H1 (cell line): ENCODE data around the gene IVNS1ABP. TPM values are rescaled to one million over a fixed set of nuclear protein-coding genes. Genes with fewer than 3 reads are reported as not detected.

Source experiments
- CTCF ChIA-PET: fragments of 300-600 bp; sonication (Branson Sonifier 250); formaldehyde crosslinking; loops from one replicate; lab custom pipeline; 2021; ENCODE audit not compliant: partially characterized antibody; lab: Charles Lee
- POLR2A ChIA-PET: fragments of 300-600 bp; sonication (Branson Sonifier 250); formaldehyde crosslinking; loops from one replicate; lab custom pipeline; 2021; ENCODE audit warnings: inconsistent platforms; ENCODE audit not compliant: partially characterized antibody; lab: Charles Lee
- DNase-seq, 2 experiments: peaks; one replicate each; pipeline versions ENCODE4 v3.0.0 to v3.0.0-alpha.2; 2010 to 2022; ENCODE audit warnings: low spot score in 2 of 2, low read depth in 1 of 2, mixed read lengths in 1 of 2
- FAIRE-seq: peaks from 2 replicates; lab custom pipeline; 2011; peaks lifted over from hg19 to GRCh38; lab: Jason Lieb, UNC
- H2AFZ ChIP-seq: 2 replicates; pipeline ENCODE4 v1.8.1; 2012; ENCODE audit warnings: low read length, inconsistent platforms
- H2AK5ac ChIP-seq: 2 replicates; pipeline ENCODE4 v1.6.1; 2013; ENCODE audit warnings: low read depth, low read length
- H2BK120ac ChIP-seq: replicated peaks from 2 replicates; pipeline ENCODE3; 2013; ENCODE audit warnings: low read depth, low read length, inconsistent platforms
- H2BK12ac ChIP-seq: 2 replicates; pipeline ENCODE4 v1.6.1; 2013; ENCODE audit warnings: low read depth, low read length
- H2BK15ac ChIP-seq: 2 replicates; pipeline ENCODE4 v1.6.1; 2013; ENCODE audit warnings: low read length
- H2BK20ac ChIP-seq: 2 replicates; pipeline ENCODE4 v1.6.1; 2013; ENCODE audit warnings: low read length
- H2BK5ac ChIP-seq: 2 replicates; pipeline ENCODE4 v1.6.1; 2013; ENCODE audit warnings: low read depth, low read length
- H3K14ac ChIP-seq: 2 replicates; pipeline ENCODE4 v1.6.1; 2013; ENCODE audit warnings: inconsistent platforms; ENCODE audit not compliant: insufficient read length
- H3K18ac ChIP-seq: 2 replicates; pipeline ENCODE4 v1.6.1; 2013; ENCODE audit warnings: low read length; ENCODE audit errors: extremely low read depth
- H3K23ac ChIP-seq: 2 replicates; pipeline ENCODE4 v1.6.1; 2013; ENCODE audit warnings: inconsistent platforms; ENCODE audit not compliant: insufficient read length
- H3K23me2 ChIP-seq: 2 replicates; pipeline ENCODE4 v1.6.1; 2013; ENCODE audit warnings: low read depth, low read length
- H3K27ac ChIP-seq: 2 replicates; pipeline ENCODE4 v1.6.1; 2011; ENCODE audit warnings: low read depth, low read length, inconsistent platforms
- H3K27me3 ChIP-seq, 4 experiments: replicated peaks in 1 of 4; 1 replicate in 1 of 4; 2 replicates in 3 of 4; pipeline versions ENCODE4 v1.6.1 to v1.8.1; 2011 to 2013; ENCODE audit warnings: low read length in 3 of 4, mild to moderate bottlenecking in 3 of 4, inconsistent platforms in 2 of 4, mixed read lengths in 2 of 4, moderate library complexity in 1 of 4; ENCODE audit not compliant: control insufficient read depth in 3 of 4, insufficient read depth in 3 of 4; ENCODE audit errors: extremely low read depth in 1 of 4
- H3K36me3 ChIP-seq, 4 experiments: 2 replicates each; pipeline versions ENCODE4 v1.6.1 to v1.8.1; 2011 to 2013; ENCODE audit warnings: mild to moderate bottlenecking in 4 of 4, low read length in 3 of 4, moderate library complexity in 2 of 4, control low read depth in 1 of 4, inconsistent platforms in 1 of 4; ENCODE audit not compliant: insufficient read depth in 4 of 4, control insufficient read depth in 2 of 4
- H3K4ac ChIP-seq: replicated peaks from 2 replicates; pipeline ENCODE3; 2013; ENCODE audit warnings: low read length, low read depth, mixed read lengths, inconsistent platforms; ENCODE audit not compliant: insufficient read length
- H3K4me1 ChIP-seq, 4 experiments: replicated peaks in 1 of 4; 1 replicate in 1 of 4; 2 replicates in 3 of 4; pipeline versions ENCODE4 v1.6.1 to v1.8.1; 2011 to 2013; ENCODE audit warnings: low read length in 3 of 4, inconsistent platforms in 2 of 4, mixed read lengths in 1 of 4; ENCODE audit not compliant: insufficient read depth in 4 of 4, control insufficient read depth in 3 of 4
- H3K4me2 ChIP-seq, 2 experiments: 2 replicates each; pipeline versions ENCODE4 v1.6.1 to v1.8.1; 2011 to 2013; ENCODE audit warnings: low read depth in 2 of 2, low read length in 2 of 2, control low read depth in 1 of 2, inconsistent platforms in 1 of 2, mild to moderate bottlenecking in 1 of 2; ENCODE audit not compliant: insufficient read depth in 1 of 2
- H3K4me3 ChIP-seq, 4 experiments: fragments of 200-600, 300-600 bp in 1 of 4; sonication (generic), shearing (Covaris generic), sonication (Bioruptor Twin) in 1 of 4; 2 replicates each; pipeline versions ENCODE4 v1.5.1 to v1.8.1; 2011 to 2016; ENCODE audit warnings: low read length in 4 of 4, low read depth in 3 of 4, control low read depth in 2 of 4, inconsistent platforms in 2 of 4, mild to moderate bottlenecking in 2 of 4, mixed read lengths in 1 of 4, moderate library complexity in 1 of 4; ENCODE audit not compliant: insufficient read depth in 2 of 4; ENCODE audit errors: extremely low read depth in 1 of 4
- H3K56ac ChIP-seq: replicated peaks from 2 replicates; pipeline ENCODE3; 2013; ENCODE audit warnings: low read depth, mild to moderate bottlenecking, mixed read lengths, low read length, inconsistent platforms; ENCODE audit not compliant: insufficient read length
- H3K79me1 ChIP-seq: 2 replicates; pipeline ENCODE4 v1.6.1; 2013; ENCODE audit warnings: low read depth, low read length, control low read depth
- H3K79me2 ChIP-seq, 2 experiments: 2 replicates each; pipeline versions ENCODE4 v1.6.1 to v1.8.1; 2012 to 2013; ENCODE audit warnings: low read length in 2 of 2, mild to moderate bottlenecking in 2 of 2, inconsistent platforms in 1 of 2; ENCODE audit not compliant: insufficient read depth in 2 of 2, control insufficient read depth in 1 of 2
- H3K9ac ChIP-seq, 4 experiments: replicated peaks in 1 of 4; 1 replicate in 1 of 4; 2 replicates in 3 of 4; pipeline versions ENCODE4 v1.6.1 to v1.8.1; 2011 to 2013; ENCODE audit warnings: low read depth in 3 of 4, low read length in 3 of 4, control low read depth in 2 of 4, mild to moderate bottlenecking in 2 of 4, moderate library complexity in 2 of 4, inconsistent platforms in 1 of 4; ENCODE audit errors: extremely low read depth in 1 of 4
- H3K9me3 ChIP-seq, 2 experiments: 2 replicates each; pipeline versions ENCODE4 v1.6.1 to v1.8.1; 2012 to 2013; ENCODE audit warnings: mild to moderate bottlenecking in 2 of 2, moderate library complexity in 2 of 2, control low read depth in 1 of 2, inconsistent platforms in 1 of 2, low read depth in 1 of 2, low read length in 1 of 2, mixed read lengths in 1 of 2; ENCODE audit not compliant: insufficient read depth in 2 of 2
- H4K20me1 ChIP-seq, 2 experiments: replicated peaks in 1 of 2; 2 replicates each; pipeline versions ENCODE3 to v1.8.1; 2011 to 2013; ENCODE audit warnings: inconsistent platforms in 2 of 2, low read length in 2 of 2, mild to moderate bottlenecking in 1 of 2; ENCODE audit not compliant: insufficient read depth in 2 of 2, control insufficient read depth in 1 of 2
- H4K5ac ChIP-seq: 2 replicates; pipeline ENCODE4 v1.6.1; 2013; ENCODE audit warnings: low read length, low read depth, mixed read lengths, inconsistent platforms; ENCODE audit not compliant: insufficient read length
- H4K8ac ChIP-seq: 2 replicates; pipeline ENCODE4 v1.8.0; 2013; ENCODE audit warnings: mild to moderate bottlenecking, moderate library complexity, low read length, inconsistent platforms; ENCODE audit not compliant: insufficient read depth; ENCODE audit errors: extremely low read depth
- H4K91ac ChIP-seq: replicated peaks from 2 replicates; pipeline ENCODE3; 2013; ENCODE audit warnings: low read length, mixed read lengths, inconsistent platforms; ENCODE audit not compliant: insufficient read length
- HDAC6 ChIP-seq: IDR thresholded peaks from one replicate; pipeline ENCODE4 v1.7.1; 2012; ENCODE audit warnings: low read depth, mild to moderate bottlenecking, inconsistent platforms, low read length, moderate library complexity
- MAFK ChIP-seq: IDR thresholded peaks from 2 replicates; pipeline ENCODE4 v1.6.1; 2012; ENCODE audit warnings: low read depth, mild to moderate bottlenecking, improper control_type of control experiment, low read length
- polyA plus RNA-seq, 7 experiments: library from polyadenylated mRNA; depleted of rRNA in 3 of 7; stranded (reverse) in 5 of 7; unstranded in 2 of 7; fragments of >200 nt in 5 of 7; fragments of 200-250 nt in 2 of 7; gene quantifications; 1 replicate in 5 of 7; 2 replicates in 1 of 7; 4 replicates in 1 of 7; pipeline versions ENCODE4 v1.2.1 to v1.2.3, GENCODE V29; 2011 to 2013; ENCODE audit warnings: missing spikeins in 2 of 7, mixed read lengths in 2 of 7
- total RNA-seq: library from RNA; stranded (reverse); fragmentation: NEBNext Ultra II Directional; extraction: Animal tissue kit (Norgen Biotek cat#: 25700); gene quantifications from 2 replicates; pipeline ENCODE4 v1.2.1, GENCODE V29; 2021

The IVNS1ABP gene
- total and polyA plus RNA-seq, 2 of the 8 experiments (the other 6 are each of a cell fraction or from before 2014, with no cell fraction given), result 65.9 to 189 TPM

DNA sequence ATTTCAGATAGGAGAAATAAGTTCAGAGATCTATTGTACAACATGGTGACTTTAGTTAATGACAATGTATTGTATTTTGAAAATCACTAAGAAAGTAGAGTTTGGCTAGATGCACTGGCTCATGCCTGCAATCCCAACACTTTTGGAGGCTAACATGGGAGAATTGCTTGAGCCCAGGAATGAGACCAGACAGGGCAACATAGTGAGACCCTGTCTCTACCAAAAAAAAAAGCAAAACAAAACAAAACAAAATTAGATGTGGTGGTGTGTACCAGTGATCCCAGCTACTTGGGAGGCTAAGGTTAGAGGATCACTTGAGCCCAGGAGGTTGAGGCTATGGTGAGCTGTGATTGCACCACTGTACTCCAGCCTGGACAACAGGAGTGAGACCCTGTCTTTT is 27.2 kb downstream of the IVNS1ABP start:
- no peak for TF ChIP-seq HDAC6
- no peak for TF ChIP-seq MAFK
- no peak overlapping the region for H3K23ac ChIP-seq
- H3K9me3 ChIP-seq, result no peaks in the 10 kb centered on the region
- H4K5ac ChIP-seq, result no peak overlapping the region
- H2BK15ac ChIP-seq, result no peak overlapping the region
- no peak overlapping the region for H3K14ac ChIP-seq
- ChIA-PET POLR2A (interaction anchor here (2.6 kb wide), 1 partner anchor 9 kb away, joined by 12 read pairs; no protein-coding TSS in a partner anchor), CTCF (interaction anchor here (0.6 to 1.3 kb wide), 3 partner anchors 74 to 382 kb away, joined by 3 to 5 read pairs (median 4); no protein-coding TSS in a partner anchor)
- no peak overlapping the region for H3K56ac ChIP-seq
- H3K4me2 ChIP-seq, result no peak overlapping the region
- DNase-seq, result no peak
- H4K8ac ChIP-seq, result no peak overlapping the region
- no peak overlapping the region for H2BK120ac ChIP-seq
- no peaks in the 10 kb centered on the region for H3K27me3 ChIP-seq
- H2AK5ac ChIP-seq, result no peak overlapping the region
- no peak overlapping the region for H3K9ac ChIP-seq
- no peak overlapping the region for H2BK20ac ChIP-seq
- peaks cover 0 to 6% (median 1%) of the 10 kb centered on the region in 4 experiments; a peak in 1 of 8 replicates for H3K36me3 ChIP-seq
- no peak overlapping the region for H3K18ac ChIP-seq
- H3K27ac ChIP-seq, result no peak overlapping the region
- H3K79me2 ChIP-seq, result no peaks in the 10 kb centered on the region
- H3K4me3 ChIP-seq, result no peak overlapping the region
- no peak overlapping the region for H2BK5ac ChIP-seq
- H4K91ac ChIP-seq, result no peak overlapping the region
- H4K20me1 ChIP-seq, result no peaks in the 10 kb centered on the region
- no peak for FAIRE-seq
- H3K79me1 ChIP-seq, result no peaks in the 10 kb centered on the region
- H2AFZ ChIP-seq, result no peak overlapping the region
- H3K23me2 ChIP-seq, result no peaks in the 10 kb centered on the region
- H2BK12ac ChIP-seq, result no peak overlapping the region
- no peaks in the 10 kb centered on the region for H3K4me1 ChIP-seq
- no peak overlapping the region for H3K4ac ChIP-seq
